Testis (tissue), 2 donors: Measurements from ENCODE around the gene PYDC1.

ENCODE experiments used
- CTCF ChIP-seq, 3 experiments: fragments of 450-650 bp in 2 of 3; fragments of 200-600 bp in 1 of 3; sonication (generic) in 1 of 3; IDR thresholded peaks; one replicate each; pipeline ENCODE4 v1.5.1; 2016 to 2019; ENCODE audit warnings: antibody characterized with exemption in 3 of 3, mild to moderate bottlenecking in 2 of 3, moderate library complexity in 1 of 3
- POLR2A ChIP-seq: fragments of 450-650 bp; IDR thresholded peaks from one replicate; pipeline ENCODE4 v1.6.1; 2017; ENCODE audit warnings: antibody characterized with exemption, mild to moderate bottlenecking, moderate library complexity

GRCh38 chr16:31179219-31179746 lies 37.7 kb downstream of the PYDC1 start:
- no peak for TF ChIP-seq CTCF (IDR thresholded peaks at IDR 0.05)
- no peak for TF ChIP-seq POLR2A
